Heart left ventricle (tissue), 16 donors: ENCODE results near the gene RIOK3. TPM values are rescaled to one million over a fixed set of nuclear protein-coding genes. Genes with fewer than 3 reads are reported as not detected.

Source experiments
- ATAC-seq, 4 donors: fragments of 200-7000 bp; cut with Tn5 transposase; one replicate each; pipeline ENCODE4 v1.9.1; 2020 to 2022; ENCODE audit warnings: moderate library complexity in 4 of 4, mild to moderate bottlenecking in 3 of 4, moderate number of reproducible peaks in 1 of 4
- DNase-seq, 5 donors: peaks; one replicate each; pipeline ENCODE4 v3.0.0-alpha.2; 2020
- H3K27ac ChIP-seq, 12 donors: fragments of 200-600 bp; sonication (generic) in 4 of 12; one replicate each; pipeline versions ENCODE4 v1.5.0 to v1.8.0; 2016 to 2022; ENCODE audit warnings: mild to moderate bottlenecking in 2 of 12
- H3K27me3 ChIP-seq, 9 donors: fragments of 200-600 bp; sonication (generic) in 2 of 9; one replicate each; pipeline versions ENCODE4 v1.5.1 to v1.8.0; 2016 to 2022; ENCODE audit warnings: mild to moderate bottlenecking in 3 of 9
- H3K36me3 ChIP-seq, 9 donors: fragments of 200-600 bp; sonication (generic) in 2 of 9; one replicate each; pipeline versions ENCODE4 v1.5.0 to v1.8.0; 2018 to 2022; ENCODE audit warnings: mild to moderate bottlenecking in 2 of 9
- H3K4me1 ChIP-seq, 12 donors: fragments of 200-600 bp; sonication (generic) in 4 of 12; one replicate each; pipeline versions ENCODE4 v1.5.0 to v1.8.0; 2016 to 2022; ENCODE audit warnings: mild to moderate bottlenecking in 3 of 12
- H3K4me3 ChIP-seq, 12 donors: fragments of 200-600 bp; sonication (generic) in 4 of 12; one replicate each; pipeline versions ENCODE4 v1.5.0 to v1.8.0; 2017 to 2022; ENCODE audit warnings: mild to moderate bottlenecking in 9 of 12, moderate library complexity in 4 of 12
- H3K9me3 ChIP-seq, 12 donors: fragments of 200-600 bp; sonication (generic) in 4 of 12; one replicate each; pipeline versions ENCODE4 v1.5.0 to v1.8.0; 2016 to 2022; ENCODE audit warnings: mild to moderate bottlenecking in 1 of 12
- POLR2A ChIP-seq, 2 donors: fragments of 450-650 bp; IDR thresholded peaks; one replicate each; pipeline ENCODE4 v1.6.1; 2017; ENCODE audit warnings: antibody characterized with exemption in 2 of 2, mild to moderate bottlenecking in 2 of 2, moderate library complexity in 2 of 2
- WGBS, 4 donors: extraction: QIAGEN DNeasy Blood & Tissue Kit in 2 of 4; methylation state at CpG; one replicate each; pipeline versions ENCODE4 v1.1.5 to v1.1.7; 2013 to 2018; 5-methylcytosine and 5-hydroxymethylcytosine counted together
- intact Hi-C, 10 donors: fragments of 100-400 bp; cut with DNase I; formaldehyde crosslinking; loops; one replicate each; pipeline versions ENCODE4 v1.11.1 to v1.14.2; 2022
- polyA plus RNA-seq, 2 donors: library from polyadenylated mRNA; stranded (reverse); fragments of 200-250 nt; gene quantifications; one replicate each; pipeline ENCODE4 v1.2.3, GENCODE V29; 2013
- total RNA-seq, 9 donors: library from RNA; depleted of rRNA in 2 of 9; stranded (reverse); fragments of >200 nt in 2 of 9; fragmentation: NEBNext Ultra II Directional in 3 of 9; extraction: Animal tissue kit (Norgen Biotek cat#: 25700) in 3 of 9; gene quantifications; one replicate each; pipeline versions ENCODE4 v1.1.0 to v1.2.4, GENCODE V29; 2016 to 2023
- TF ChIP-seq, protein P1 (sequence below), 12 donors: fragments of 200-600 bp; sonication (generic) in 4 of 12; IDR thresholded peaks; one replicate each; pipeline versions ENCODE4 v1.5.0 to v1.8.0; 2018 to 2022; ENCODE audit warnings: antibody characterized with exemption in 12 of 12, mild to moderate bottlenecking in 5 of 12
- donor health status: ischemic (EF 13 %, LVEDD 7.1; RV severe dilation, severe dysfunction).
- donor health status: healthy with polysubstance abuse.
- donor health status: DM: no; HTN: yes; CAD: no.
- donor health status: DM: no; HTN: no; CAD: no.
- donor health status: ischemic (EF 25% LVEDD 6.9; RV normal size, moderate dysfunction).
- donor health status: ischemic (EF 25% LVEDD 5.7; RV mildly dilated, moderate dysfunction).
- donor health status: healthy.
- donor health status: DM: yes; HTN: yes; CAD: no.
- donor health status: ischemic (EF 35%, LVEDD 5.7; RV mildly dilated, moderate dysfunction).
- donor health status: nonischemic (EF 11% LVEDD 7.7; RV severe dilation, severe dysfunction).
- donor health status: DM: yes; HTN: yes; CAD: no.
- donor health status: PGD.
- donor health status: ischemic (EF 29% LVEDD 5.4; RV normal size, mild dysfunction).
- donor health status: nonischemic (EF 23%, LVEDD 6.1; RV moderate dilation, normal function).

RIOK3 gene
- total and polyA plus RNA-seq, 11 donors = 32.3 to 76.2 (median 51.1) TPM

DNA sequence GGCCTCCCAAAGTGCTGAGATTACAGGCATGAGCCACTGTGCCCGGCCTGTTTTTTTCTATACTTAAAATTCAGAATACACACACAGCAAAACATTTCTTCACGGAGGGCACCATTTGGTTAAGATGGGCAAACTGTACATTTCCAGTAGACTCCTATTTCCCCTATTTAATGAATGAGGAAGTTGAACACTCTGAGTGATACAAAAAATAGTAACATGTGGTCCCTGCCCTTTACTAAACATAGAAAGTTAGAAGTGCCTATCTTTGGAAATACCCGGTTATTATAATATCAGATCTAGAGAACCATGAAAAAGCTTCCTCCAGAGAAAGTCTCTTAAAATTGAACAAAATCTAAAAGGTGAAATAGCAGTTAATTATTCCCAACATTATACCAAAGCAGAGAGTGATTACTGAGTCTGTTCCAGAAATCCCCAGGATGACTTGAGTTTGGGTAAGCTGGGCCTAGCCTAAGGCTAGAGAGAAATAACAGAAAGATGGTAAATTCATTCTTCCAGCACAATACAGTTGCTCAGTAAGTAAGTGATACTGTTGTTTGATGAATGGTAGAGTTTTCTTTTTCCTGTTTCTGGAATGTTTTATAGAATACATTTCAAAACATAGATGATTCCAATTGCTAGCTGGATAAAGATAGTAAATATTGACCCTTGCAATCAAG lies 26.9 kb downstream of the RIOK3 start:
- Histone ChIP-seq H3K4me1 (peaks cover 0 to 9% (median 0%) of the 10 kb centered on the region in 12 donors), H3K9me3 (no peaks in the 10 kb centered on the region), H3K4me3 (no peak overlapping the region), H3K36me3 (peaks cover 0 to 90% (median 85%) of the 10 kb centered on the region in 9 donors), H3K27ac (no peak overlapping the region), H3K27me3 (no peaks in the 10 kb centered on the region)
- TF ChIP-seq, protein P1, sequence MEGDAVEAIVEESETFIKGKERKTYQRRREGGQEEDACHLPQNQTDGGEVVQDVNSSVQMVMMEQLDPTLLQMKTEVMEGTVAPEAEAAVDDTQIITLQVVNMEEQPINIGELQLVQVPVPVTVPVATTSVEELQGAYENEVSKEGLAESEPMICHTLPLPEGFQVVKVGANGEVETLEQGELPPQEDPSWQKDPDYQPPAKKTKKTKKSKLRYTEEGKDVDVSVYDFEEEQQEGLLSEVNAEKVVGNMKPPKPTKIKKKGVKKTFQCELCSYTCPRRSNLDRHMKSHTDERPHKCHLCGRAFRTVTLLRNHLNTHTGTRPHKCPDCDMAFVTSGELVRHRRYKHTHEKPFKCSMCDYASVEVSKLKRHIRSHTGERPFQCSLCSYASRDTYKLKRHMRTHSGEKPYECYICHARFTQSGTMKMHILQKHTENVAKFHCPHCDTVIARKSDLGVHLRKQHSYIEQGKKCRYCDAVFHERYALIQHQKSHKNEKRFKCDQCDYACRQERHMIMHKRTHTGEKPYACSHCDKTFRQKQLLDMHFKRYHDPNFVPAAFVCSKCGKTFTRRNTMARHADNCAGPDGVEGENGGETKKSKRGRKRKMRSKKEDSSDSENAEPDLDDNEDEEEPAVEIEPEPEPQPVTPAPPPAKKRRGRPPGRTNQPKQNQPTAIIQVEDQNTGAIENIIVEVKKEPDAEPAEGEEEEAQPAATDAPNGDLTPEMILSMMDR (IDR thresholded peaks at IDR 0.05) = no peak
- no peak for TF ChIP-seq POLR2A (IDR thresholded peaks at IDR 0.05)
- intact Hi-C loops = loop anchor here in 1 of 10 donors (5.0 kb wide), 1 partner anchor 62 kb away; no protein-coding TSS in a partner anchor
- ATAC-seq = peak in 1 of 4 donors; percentile 36
- no peak for DNase-seq
- WGBS, 4 donors = 80 to 84% (median 82%) methylated on average over 3 of the region's 3 CpGs

DNA sequence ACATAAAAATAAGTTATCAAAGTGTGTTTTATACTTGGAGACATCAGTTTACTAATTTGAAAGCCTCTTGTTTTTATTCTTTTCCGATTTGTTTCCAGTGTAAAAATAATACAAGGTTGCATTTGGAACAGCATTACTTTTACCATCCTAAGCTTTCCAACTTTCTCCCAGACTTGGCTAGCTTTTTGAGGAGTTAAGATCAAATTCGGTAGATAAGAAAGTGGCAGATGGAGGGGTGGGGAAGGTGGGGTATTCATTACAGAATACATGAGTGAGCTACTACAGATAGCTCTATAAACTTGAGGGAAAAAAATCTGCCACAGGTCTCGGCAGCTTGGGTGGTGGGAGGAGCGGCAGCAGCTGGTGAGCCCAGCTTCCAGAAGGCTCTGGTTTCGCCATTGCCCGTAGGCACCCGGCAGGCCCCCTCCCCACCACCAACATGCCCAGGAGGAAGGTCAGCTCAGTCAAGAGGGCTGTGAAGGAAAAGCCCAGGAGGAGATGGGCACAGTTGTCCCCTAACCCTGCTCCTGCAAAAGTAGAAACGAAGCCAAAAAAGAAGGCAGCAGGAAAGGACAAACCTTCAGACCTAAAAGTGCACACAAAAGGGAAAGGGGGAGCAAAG lies 31.6 kb downstream of the RIOK3 start:
- H3K27ac ChIP-seq = no peak overlapping the region
- intact Hi-C loops = no loop called here

DNA sequence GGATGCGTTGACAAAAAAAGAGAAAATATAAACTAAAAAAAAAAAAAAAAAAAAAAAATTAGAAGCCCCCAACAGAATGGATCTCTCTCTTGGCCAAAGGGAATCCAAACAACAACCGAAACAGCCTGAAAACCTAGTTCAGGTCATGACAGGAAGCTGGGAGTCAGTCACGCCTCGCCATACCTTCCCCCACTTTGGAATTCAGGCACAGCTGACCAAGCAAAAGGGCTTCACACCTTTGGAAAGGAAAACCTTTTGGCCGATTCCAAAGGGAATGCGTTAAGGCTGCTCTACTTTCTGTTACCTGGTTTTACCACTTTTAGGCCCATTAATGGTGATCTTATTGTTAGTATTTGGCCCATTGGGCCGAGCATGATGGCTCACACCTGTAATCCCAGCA lies 32.3 kb downstream of the RIOK3 start:
- ATAC-seq (no peak), DNase-seq (no peak)
- Histone ChIP-seq H3K9me3 (peaks cover 0 to 2% (median 0%) of the 10 kb centered on the region in 12 donors), H3K27me3 (no peaks in the 10 kb centered on the region), H3K36me3 (peaks cover 0 to 36% (median 31%) of the 10 kb centered on the region in 9 donors), H3K4me3 (no peak overlapping the region), H3K4me1 (peaks cover 0 to 17% (median 0%) of the 10 kb centered on the region in 12 donors), H3K27ac (no peak overlapping the region)
- WGBS, 4 donors = 86 to 94% (median 90%) methylated on average over 7 of the region's 7 CpGs
- intact Hi-C loops = no loop called here
- TF ChIP-seq, protein P1 (IDR thresholded peaks at IDR 0.05) = no peak
- TF ChIP-seq POLR2A (IDR thresholded peaks at IDR 0.05) = no peak

More for the DNA sequence above, 31.6 kb downstream of the RIOK3 start:
- Histone ChIP-seq H3K27me3 (no peaks in the 10 kb centered on the region), H3K9me3 (no peaks in the 10 kb centered on the region), H3K4me3 (no peak overlapping the region), H3K36me3 (peaks cover 0 to 43% (median 38%) of the 10 kb centered on the region in 9 donors), H3K4me1 (peaks cover 0 to 21% (median 0%) of the 10 kb centered on the region in 12 donors)
- no peak for ATAC-seq
- no peak for DNase-seq
- TF ChIP-seq, protein P1 (IDR thresholded peaks at IDR 0.05) = no peak
- no peak for TF ChIP-seq POLR2A (IDR thresholded peaks at IDR 0.05)
- 70 to 75% (median 74%) methylated on average over 8 of the region's 8 CpGs for WGBS, 4 donors
